HTR-8/SVneo (cell line): ENCODE measurements around the gene LRMDA.
"Not testable (repeated sequence)": the region's sequence is repeated elsewhere in the genome, so short reads cannot be mapped to it uniquely, and the experiment has no call there.

Experiments used
- DNase-seq: peaks from one replicate; pipeline ENCODE4 v3.0.0; 2011; ENCODE audit warnings: low spot score, mixed read lengths; ENCODE audit not compliant: insufficient read length
- FAIRE-seq: peaks from 2 replicates; lab custom pipeline; 2011; peaks lifted over from hg19 to GRCh38; lab: Jason Lieb, UNC

The LRMDA gene

DNA sequence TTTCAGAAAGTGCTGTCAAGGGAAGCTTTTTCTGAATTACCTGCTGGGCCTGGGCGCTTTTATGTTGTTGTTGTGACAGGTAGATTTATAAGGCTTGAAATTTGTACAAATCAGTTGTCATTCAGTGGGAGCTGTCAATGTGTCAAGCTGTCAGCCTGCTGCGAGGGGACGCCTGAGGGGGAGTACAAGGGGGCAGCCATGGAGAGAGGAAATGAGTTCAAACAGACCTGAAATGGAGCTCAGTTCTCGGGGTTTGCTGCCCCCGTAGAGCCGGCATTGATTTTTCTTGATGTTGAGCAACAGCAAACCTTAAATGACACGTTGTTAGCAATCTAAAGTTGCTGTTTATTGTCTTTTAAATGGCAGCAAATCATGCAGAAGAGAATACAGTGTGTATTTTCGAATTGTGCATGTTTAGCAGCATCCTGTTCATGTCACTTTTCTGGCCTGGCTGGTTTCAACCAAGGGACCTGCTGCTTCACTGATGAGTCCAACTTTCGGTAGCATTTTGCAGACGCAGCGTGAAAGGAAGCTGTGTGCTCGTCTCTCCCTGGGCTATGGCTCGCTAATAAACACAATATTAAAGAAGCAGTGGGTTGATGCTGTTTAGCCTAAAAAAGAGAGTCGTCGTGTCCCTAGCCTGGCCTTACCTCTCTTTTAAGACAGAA, 166.5 kb downstream of the LRMDA start:
- no peak for DNase-seq

DNA sequence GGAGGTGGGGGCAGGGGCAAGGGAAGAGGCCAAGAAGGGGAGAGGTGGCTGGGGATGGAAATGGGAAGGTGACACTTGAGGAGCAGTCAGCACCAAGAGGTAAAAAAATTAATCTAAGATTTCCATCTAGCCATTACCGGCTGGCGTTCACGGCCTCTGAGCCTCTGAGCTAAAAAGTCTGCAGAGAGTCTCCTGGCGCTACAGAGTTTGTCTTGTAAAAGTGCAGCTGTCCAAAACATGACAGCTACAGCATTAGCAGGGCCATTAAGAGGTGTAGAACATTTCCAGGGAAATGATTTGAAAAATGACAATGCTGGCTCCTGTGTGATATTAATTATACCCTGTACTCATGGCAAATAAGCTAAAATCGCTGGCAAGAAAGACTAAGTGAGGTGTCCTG, 167.6 kb downstream of the LRMDA start:
- DNase-seq: no peak
- FAIRE-seq: no peak

More for the DNA sequence above, 166.5 kb downstream of the LRMDA start:
- FAIRE-seq: no peak

DNA sequence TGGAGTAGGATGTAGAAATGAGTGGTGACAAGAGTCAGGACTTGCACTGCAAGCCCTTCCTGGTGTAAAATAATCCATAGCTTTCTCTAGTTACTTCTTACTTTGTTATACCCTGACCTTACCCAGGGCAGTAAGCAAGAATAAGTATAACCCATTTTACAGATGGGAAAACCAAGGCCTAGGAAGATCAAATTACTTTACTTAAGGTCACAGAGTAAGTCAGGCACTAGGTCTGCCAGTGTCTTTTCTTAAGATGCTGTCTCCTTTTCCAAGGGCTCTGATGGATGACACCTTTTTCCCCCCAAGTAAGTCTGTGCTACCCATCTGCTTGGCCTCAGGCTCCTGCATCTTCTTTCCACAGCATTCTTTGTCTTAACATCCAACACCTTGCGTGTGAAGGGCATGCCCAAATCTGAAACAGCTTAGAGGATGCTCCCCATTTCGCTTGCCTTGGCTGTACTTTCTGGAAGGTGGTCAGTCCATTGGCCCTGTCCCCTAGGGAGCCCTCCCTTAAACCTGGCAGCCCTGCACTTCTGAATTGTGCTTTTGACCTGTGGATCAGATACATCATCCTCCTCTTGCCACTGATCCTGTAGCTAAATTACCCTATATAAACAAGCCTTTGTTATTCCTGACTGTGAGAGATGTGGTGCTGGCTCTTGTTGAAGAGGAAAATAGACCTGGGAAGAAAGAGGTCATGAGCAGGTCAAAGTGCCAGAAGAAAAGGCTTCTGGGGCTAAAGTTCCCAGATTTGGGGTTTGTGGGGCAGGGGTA, 168.6 kb downstream of the LRMDA start:
- no peak for DNase-seq
- no peak for FAIRE-seq

DNA sequence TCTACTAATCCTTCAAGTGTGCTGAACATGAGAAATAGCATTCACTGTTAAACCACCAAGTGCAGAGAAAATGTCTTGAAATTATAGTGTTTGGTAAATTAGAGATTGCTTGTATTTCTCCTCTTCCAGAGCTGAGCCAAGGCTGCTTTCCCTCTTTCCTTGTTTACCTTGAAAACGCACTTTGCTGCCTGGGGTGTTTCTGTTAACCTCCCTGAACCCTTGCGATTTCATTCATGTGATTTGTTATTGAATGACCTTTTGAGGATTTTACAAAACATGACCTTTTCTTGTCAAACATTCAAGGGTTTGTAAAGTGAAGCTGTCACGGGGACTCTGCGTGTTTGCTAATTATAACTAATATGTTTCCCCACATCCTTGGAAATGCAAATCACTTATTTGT, 169.4 kb downstream of the LRMDA start:
- no peak for FAIRE-seq
- DNase-seq: no peak

DNA sequence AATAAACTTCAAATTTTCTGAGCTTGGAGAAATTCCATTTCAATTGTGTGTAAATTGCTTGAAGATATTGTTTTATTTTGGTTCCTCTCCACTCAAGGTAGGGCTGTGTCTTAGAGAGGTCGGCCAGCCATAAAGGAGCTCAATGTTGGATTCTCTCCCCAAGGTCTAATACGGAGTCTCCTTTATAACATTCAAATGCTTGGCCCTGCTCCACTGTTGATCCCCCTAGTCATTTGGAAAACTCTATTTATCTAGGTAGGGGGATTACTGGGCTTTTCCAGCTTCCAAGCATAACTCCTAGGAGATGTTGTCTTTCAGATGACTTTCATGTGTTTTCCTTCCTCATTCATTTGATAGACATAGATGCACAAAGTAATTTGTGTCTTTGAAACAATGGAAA, 170.9 kb downstream of the LRMDA start:
- FAIRE-seq (no peak), DNase-seq (no peak)

DNA sequence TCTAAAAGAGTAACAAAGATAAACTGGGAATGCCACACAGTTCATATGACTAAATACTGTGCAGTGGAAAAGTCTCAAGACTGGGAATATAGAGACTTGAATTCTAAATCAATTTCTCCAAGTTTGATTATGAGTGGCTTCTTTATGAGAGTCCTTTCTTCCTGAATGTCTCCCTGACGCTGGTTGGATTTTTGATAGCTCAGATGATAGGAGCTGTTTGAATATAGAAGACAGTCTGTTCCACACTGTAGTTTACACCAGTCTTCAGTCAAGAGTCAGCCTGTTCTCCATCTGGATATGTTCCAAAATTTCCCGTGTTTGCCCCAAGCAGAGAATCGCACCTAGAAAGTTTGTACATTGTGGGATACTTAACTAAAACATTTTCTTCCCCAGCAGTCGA, 173.7 kb downstream of the LRMDA start:
- FAIRE-seq (no peak), DNase-seq (no peak)

DNA sequence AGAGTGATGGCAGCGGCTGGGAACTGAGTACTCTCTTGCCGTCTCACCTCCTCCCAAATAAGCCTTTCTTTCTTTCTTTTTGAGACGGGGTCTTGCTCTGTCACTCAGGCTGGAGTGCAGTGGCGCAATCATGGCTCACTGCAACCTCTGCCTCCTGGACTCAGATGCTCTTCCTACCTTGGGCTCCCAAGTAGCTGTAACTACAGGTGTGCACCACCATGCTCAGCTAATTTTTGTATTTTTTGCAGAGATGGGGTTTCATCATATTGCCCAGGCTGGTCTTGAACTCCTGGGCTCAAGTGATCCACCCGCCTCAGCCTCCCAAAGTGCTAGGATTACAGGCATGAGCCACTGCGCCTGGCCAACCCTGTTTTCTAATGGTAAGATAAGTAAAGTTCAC, 174.4 kb downstream of the LRMDA start:
- DNase-seq, FAIRE-seq: not testable (repeated sequence)

DNA sequence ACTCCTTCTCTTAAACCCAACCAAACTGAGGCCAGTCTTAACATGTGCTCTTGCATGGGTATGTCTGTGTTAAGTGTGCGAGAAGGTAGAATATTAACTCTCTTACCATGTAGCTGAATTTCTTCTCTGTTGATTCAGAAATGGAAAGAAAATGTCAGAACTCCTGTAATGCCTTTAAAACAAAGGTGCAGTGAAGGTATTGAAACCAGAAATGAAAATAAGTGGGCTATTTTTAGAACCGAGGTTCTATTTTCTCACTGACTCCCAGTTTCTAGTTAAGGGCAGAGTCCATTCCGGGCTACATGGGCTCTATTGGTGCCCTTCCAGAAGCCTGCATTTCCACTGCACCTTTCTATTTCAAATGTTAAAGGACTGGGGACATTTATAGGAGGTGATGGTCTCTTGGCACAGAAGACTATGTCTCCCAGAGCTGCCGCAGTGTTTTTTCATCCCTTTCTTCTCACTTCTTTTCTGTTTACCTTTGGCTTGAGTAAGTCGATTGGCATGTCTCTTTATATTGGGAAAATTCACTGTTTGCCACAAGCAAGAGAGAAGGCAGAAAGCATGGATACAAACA, 174.9 kb downstream of the LRMDA start:
- DNase-seq: no peak
- FAIRE-seq: no peak

DNA sequence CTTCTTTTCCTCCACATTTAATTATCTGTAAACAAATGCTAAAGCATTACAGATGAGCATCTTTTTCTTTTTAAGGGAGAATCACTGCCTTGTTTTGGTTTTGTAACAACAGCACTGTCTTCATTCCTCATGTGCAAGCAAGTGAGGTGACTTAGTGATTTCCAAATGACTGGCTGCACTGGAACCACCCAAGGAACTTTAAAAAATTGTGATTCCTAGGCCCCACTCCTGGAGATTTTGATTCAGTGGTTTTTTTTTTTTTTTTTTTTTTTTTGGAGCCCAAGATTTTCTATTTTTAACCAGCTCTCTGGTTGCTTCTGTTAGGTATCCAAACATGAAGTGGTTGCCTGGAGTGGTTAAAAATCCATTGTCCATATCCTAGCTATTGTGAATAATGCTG, 176.2 kb downstream of the LRMDA start:
- DNase-seq: no peak
- FAIRE-seq: no peak

DNA sequence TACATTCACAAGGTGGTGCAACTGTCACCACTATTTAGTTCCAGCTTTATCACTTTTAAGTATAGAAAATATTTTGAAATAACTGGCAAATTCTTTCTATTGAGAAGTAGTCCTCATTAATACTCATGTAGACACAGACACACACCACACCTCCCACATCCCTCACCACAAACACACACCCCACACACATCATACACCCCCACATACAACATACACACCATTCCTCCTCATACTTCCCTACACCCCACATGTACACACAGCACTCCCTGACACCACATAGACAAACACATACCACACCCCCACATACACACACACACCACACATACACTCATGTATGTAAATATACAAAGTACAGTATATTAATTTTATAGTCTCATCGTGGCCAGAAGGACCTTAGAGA, 178.8 kb downstream of the LRMDA start:
- DNase-seq (no peak), FAIRE-seq (no peak)

DNA sequence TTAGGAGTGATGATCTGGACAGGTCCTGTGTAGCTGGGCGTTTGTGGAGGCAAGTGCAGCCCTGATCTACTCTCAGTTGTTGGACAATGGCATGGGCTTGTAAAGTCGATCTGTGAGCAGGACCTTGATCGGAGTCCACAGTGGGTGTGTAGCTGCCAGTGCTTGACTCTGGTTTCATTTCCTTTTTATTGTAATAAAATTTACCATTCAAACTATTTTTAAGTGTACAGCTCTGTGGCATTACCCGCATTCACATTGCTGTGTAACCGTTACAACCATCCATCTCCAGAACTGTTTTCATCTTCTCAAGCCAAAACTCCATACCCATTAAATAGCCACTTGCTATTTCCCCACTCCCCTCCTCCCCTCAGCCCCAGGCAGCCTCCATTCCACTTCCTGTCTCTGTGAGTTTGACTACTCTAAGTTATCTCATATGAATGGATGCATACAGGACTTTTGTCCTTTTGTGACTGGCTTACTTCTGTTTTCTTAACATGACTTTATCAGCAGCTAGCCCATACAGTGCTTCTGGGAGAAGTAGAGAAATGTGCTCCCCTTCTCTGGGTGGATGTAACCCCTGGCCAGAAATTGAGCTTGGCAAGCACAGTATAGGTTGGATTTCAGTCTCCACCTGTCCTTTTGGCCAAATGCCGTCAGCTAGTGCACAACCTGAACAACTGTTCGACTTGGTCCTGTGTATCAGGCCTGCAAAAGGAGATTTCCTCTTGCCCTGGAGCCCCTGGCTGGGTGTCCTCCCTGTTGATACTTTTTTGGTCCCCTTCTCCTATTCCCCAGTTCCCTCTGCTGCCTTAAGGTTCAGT, 180.0 kb downstream of the LRMDA start:
- no peak for FAIRE-seq

DNA sequence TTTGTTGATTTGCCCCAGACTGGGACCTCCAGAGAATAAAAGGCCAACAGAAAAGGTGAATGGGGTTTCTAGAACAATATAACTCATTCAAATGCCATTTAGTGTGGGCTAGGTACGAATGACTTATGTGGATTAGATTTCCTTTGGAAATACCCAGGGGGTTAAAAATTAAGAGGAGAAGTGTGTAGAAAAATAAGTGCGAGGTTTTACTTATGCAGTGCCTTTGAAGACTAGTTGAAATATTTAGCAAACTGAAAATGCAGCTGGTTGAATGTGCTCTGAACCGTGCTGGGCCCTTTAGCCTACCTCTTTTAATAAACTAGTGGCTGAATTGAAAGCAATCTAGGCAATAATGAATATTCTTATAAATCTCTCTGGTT, 180.6 kb downstream of the LRMDA start:
- FAIRE-seq (no peak), DNase-seq (no peak)

More for the DNA sequence above, 180.0 kb downstream of the LRMDA start:
- DNase-seq: no peak

DNA sequence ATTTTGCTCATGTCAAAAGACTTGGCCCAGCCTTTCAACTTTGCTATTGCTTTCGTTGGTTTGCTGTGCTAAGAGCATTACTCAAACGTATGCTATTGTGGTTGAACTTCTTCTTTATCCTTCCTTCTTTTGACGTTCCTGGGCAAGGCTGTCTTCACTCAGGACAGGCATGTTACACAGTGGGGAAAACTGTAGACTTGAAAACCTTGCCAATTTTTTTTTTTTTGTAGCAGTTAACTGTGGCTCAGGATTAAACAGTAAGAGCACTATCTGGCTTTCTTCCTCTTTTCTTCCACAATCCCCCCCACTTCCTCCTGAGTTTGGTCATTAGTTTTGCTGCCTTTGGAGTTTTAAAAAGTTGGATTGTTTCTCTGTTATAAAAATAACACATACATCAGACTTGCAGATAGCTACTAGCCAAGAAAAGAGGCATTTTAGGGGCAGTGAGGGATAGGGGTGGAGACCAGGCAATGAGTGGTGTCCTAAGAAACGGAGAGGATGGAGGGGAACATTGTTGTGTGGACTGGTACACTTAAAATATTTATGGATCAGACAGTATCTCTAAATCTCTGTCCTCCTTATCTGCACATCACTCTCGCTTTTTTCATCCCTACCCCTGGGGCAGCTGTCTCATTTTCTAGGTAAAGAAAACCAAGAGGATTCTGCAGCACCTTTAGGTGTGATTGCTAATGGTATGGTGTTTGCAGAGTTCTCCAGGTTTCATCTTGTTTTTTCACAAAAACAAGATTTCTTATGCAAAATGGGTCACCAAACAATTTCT, 181.7 kb downstream of the LRMDA start:
- FAIRE-seq (no peak), DNase-seq (no peak)

DNA sequence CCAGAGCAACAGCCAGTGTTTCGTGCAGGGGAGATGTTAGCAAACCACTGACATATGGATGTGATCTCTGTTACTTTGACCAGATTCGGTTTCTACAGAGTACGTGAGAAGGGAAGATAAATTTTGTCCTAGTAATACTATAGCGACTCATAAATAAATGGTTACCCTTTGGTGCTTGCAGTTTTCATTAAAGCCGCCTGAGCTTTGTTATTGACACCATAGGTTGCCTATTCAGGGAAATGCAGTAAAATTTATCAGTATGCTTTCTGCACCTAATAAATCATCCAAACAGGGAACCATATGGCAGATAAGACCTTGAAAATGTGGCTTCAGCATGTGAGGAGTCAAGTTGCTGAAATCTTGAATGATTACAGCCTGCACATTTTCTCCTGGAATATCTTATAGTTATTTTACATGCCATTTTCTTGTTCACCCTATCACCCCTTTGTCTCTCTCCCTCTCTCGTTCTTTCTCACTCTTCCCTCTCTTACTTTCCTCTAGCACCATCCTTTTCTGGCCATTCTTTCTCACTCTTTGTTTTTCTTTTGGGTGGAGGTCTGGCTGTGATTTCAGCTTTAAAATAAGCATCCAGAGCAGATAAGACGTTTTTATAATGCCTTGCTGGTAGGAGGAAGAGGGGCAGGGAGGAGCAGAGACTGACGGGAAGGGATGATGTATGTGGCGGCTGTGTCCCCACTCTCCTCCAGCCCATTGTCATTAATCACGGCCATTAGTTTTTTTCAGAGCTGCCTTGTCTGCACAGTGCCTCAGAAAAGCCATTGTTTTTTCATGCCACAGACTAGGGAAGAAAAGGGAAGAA, 182.5 kb downstream of the LRMDA start:
- no peak for FAIRE-seq
- DNase-seq: peak; percentile 13

DNA sequence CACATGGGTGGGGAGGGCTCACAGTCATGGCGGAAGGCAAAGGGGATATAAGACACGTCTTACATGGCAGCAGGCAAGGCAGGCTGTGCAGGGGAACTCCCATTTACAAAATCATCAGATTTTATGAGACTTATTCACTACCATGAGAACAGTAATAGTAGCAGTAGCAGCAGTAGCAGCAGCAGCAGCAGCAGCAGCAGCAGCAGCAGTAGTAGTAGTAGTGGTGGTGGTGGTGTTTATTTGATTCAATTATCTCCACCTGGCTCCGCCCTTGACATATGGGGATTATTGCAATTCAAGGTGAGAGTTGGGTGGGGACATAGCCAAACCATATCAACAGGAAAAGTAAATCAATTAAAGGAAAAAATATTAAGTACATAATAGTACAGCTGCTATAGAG, 184.7 kb downstream of the LRMDA start:
- no peak for DNase-seq

DNA sequence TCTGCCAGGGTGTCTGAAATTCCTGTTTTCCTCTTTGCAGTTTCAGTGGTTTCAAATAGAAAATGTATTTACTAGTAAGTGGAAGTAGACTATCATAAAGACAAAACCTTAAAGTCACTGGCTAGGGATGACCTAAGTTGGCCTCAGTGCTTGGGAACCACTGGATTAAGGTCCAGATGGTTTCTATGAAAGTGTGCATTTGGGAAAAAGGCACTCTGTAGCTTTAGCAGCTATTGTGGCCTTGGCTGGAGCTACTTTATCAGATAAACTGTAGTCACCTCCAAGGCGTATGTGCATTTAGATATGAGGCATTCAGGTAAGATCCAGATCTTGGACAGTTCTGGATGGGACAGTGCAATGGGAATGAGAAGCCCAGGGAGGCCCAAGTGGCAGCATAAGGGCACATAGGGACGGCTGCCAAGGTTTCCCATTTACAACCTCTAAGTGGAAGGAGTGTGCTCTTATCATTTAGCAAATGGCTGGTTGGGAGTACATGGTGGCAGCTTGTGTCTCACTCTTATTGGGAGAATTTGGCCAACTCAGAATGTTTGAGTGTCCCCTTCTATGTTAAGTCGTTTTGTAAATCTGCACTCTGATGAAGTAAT, 185.6 kb downstream of the LRMDA start:
- no peak for DNase-seq
- no peak for FAIRE-seq

More for the DNA sequence above, 184.7 kb downstream of the LRMDA start:
- FAIRE-seq: no peak

DNA sequence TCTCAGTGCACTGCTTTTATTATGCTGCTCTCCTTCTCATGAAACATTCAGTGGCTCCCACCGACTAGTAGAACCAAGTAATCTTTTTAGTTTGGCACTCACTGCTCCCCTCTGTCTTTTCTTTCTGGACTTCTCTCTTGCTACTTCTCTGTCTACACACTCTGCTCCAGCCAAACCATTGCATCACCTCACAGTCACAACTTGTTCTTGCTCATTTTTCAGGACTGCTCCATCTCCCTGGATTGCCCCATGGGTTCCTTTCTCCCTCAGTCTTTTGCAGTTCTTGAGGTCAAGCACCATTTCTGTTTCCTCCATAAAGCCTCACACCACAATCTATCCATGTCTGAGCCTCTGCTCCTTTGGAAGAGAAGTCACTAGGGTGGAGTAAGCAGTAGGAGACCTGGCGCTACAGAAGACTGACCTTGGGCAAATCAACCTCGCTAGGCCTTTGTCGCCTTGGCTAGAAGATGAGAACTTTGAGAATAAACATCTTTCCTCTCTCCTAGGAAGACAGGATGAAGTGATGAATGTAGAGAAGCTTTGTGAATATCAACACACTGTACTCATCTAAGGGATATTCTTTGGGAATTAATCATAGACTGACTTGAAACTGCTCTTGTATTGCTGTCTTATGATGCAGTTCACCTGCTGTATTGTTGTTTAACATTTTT, 186.2 kb downstream of the LRMDA start:
- FAIRE-seq (no peak), DNase-seq (no peak)

DNA sequence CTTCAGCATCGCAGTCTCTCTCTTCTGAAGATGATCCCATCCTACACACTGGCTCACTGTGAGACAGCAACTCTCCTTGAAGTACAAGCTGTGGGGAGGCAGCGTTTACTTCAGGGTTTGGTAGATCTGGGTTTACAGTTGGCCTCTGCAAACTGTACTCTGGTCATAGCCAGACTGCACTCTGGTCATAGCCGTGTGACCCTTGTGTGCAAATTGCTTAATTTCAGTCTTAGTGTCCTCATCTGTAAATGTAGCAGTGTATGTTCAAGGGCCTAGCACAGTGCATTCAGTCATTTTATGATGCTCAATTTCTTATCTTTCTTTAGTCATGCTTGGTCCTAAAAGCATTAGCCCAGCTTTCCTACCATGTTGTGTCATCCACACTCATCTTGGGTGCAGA, 188.2 kb downstream of the LRMDA start:
- DNase-seq: no peak
- FAIRE-seq: no peak
